Measurements from ENCODE around the gene CCBE1.

CCBE1 gene

GRCh38 chr18:59514203-59514602 is 183.0 kb downstream of the CCBE1 start:
- H2AFZ ChIP-seq (ENCODE audit: low read length) = no peak overlapping the region
- peaks cover 0 to 10% (median 0%) of the 10 kb centered on the region in 3 experiments for H3K27me3 ChIP-seq (ENCODE audit: control insufficient read depth in 3 of 3, insufficient read depth in 3 of 3, low read depth in 1 of 3, low read length in 3 of 3)
- H3K36me3 ChIP-seq (replicated peaks in 1 of 2; ENCODE audit: control insufficient read depth in 2 of 2, insufficient read depth in 2 of 2, low read length in 2 of 2) = no peaks in the 10 kb centered on the region
- no peak for DNase-seq (ENCODE audit: low spot score)
- H3K14ac ChIP-seq (ENCODE audit: low read length) = no peak overlapping the region
- no peak overlapping the region for H2BK15ac ChIP-seq (ENCODE audit: low read length)
- no peak overlapping the region for H4K91ac ChIP-seq (ENCODE audit: low read depth, low read length, poor library complexity)
- no peak overlapping the region for H2BK12ac ChIP-seq (ENCODE audit: low read length)
- H3K18ac ChIP-seq (ENCODE audit: low read length) = no peak overlapping the region
- WGBS, 2 donors (ENCODE audit: extremely low coverage in 2 of 2, insufficient read length in 2 of 2, insufficient replicate concordance in 1 of 2) = no CpG with 5 or more reads among the region's 13 CpGs
- H4K8ac ChIP-seq (ENCODE audit: low read depth, low read length) = no peak overlapping the region
- H2AK5ac ChIP-seq (ENCODE audit: low read depth, low read length) = no peak overlapping the region
- H3K4me3 ChIP-seq (ENCODE audit: low read length in 2 of 2) = no peak overlapping the region
- H2BK5ac ChIP-seq (ENCODE audit: low read length) = no peak overlapping the region
- no peak overlapping the region for H3K4me2 ChIP-seq (ENCODE audit: insufficient read depth, low read length, poor library complexity, severe bottlenecking)
- no peaks in the 10 kb centered on the region for H3K79me1 ChIP-seq (ENCODE audit: low read depth, low read length)
- no peak overlapping the region for H2BK120ac ChIP-seq (ENCODE audit: low read depth, low read length)
- no peak overlapping the region for H3K27ac ChIP-seq (replicated peaks; ENCODE audit: low read length)
- H3K9ac ChIP-seq (ENCODE audit: low read depth, low read length, poor library complexity) = no peak overlapping the region
- H3K4me1 ChIP-seq (ENCODE audit: control insufficient read depth in 2 of 2, insufficient read depth in 1 of 2, low read depth in 1 of 2, low read length in 2 of 2) = no peaks in the 10 kb centered on the region
- no peak overlapping the region for H3K23ac ChIP-seq (ENCODE audit: low read depth, low read length, poor library complexity)
- no peaks in the 10 kb centered on the region for H3K9me3 ChIP-seq (replicated peaks in 1 of 2; ENCODE audit: control insufficient read depth in 2 of 2, insufficient read depth in 1 of 2, low read depth in 1 of 2, low read length in 2 of 2)
- no peak overlapping the region for H3K4ac ChIP-seq (ENCODE audit: low read length)

- H2BK15ac ChIP-seq (ENCODE audit: low read length) = no peak overlapping the region
- H2BK5ac ChIP-seq (ENCODE audit: low read length) = no peak overlapping the region
These were observed 185.0 kb downstream of the CCBE1 start for GRCh38 chr18:59512025-59512755.

GRCh38 chr18:59509481-59510442 is 187.5 kb downstream of the CCBE1 start:
- Histone ChIP-seq H3K4ac (ENCODE audit: low read length) (no peak overlapping the region), H2BK12ac (ENCODE audit: low read length) (no peak overlapping the region), H3K9me3 (replicated peaks in 1 of 2; ENCODE audit: control insufficient read depth in 2 of 2, insufficient read depth in 1 of 2, low read depth in 1 of 2, low read length in 2 of 2) (no peaks in the 10 kb centered on the region), H3K9ac (ENCODE audit: low read depth, low read length, poor library complexity) (no peak overlapping the region), H4K8ac (ENCODE audit: low read depth, low read length) (no peak overlapping the region), H2AK5ac (ENCODE audit: low read depth, low read length) (no peak overlapping the region), H2BK120ac (ENCODE audit: low read depth, low read length) (no peak overlapping the region), H3K18ac (ENCODE audit: low read length) (no peak overlapping the region), H2BK15ac (ENCODE audit: low read length) (no peak overlapping the region), H3K14ac (ENCODE audit: low read length) (no peak overlapping the region), H2BK5ac (ENCODE audit: low read length) (no peak overlapping the region), H3K79me1 (ENCODE audit: low read depth, low read length) (no peaks in the 10 kb centered on the region), H3K23ac (ENCODE audit: low read depth, low read length, poor library complexity) (no peak overlapping the region), H3K36me3 (replicated peaks in 1 of 2; ENCODE audit: control insufficient read depth in 2 of 2, insufficient read depth in 2 of 2, low read length in 2 of 2) (no peaks in the 10 kb centered on the region), H3K27ac (replicated peaks; ENCODE audit: low read length) (no peak overlapping the region), H3K4me2 (ENCODE audit: insufficient read depth, low read length, poor library complexity, severe bottlenecking) (no peak overlapping the region), H3K4me3 (ENCODE audit: low read length in 2 of 2) (no peak overlapping the region), H3K4me1 (ENCODE audit: control insufficient read depth in 2 of 2, insufficient read depth in 1 of 2, low read depth in 1 of 2, low read length in 2 of 2) (no peaks in the 10 kb centered on the region), H4K91ac (ENCODE audit: low read depth, low read length, poor library complexity) (no peak overlapping the region), H3K27me3 (ENCODE audit: control insufficient read depth in 3 of 3, insufficient read depth in 3 of 3, low read depth in 1 of 3, low read length in 3 of 3) (peaks cover 0 to 10% (median 0%) of the 10 kb centered on the region in 3 experiments), H2AFZ (ENCODE audit: low read length) (no peak overlapping the region)
- no peak for DNase-seq (ENCODE audit: low spot score)
- WGBS, 2 donors (ENCODE audit: extremely low coverage in 2 of 2, insufficient read length in 2 of 2, insufficient replicate concordance in 1 of 2) = no CpG with 5 or more reads among the region's 8 CpGs

More at GRCh38 chr18:59512025-59512755, 185.0 kb downstream of the CCBE1 start:
- no peak for DNase-seq (ENCODE audit: low spot score)
- H3K27ac ChIP-seq (replicated peaks; ENCODE audit: low read length) = no peak overlapping the region
- H3K4me3 ChIP-seq (ENCODE audit: low read length in 2 of 2) = no peak overlapping the region
- H3K9ac ChIP-seq (ENCODE audit: low read depth, low read length, poor library complexity) = no peak overlapping the region
- no peak overlapping the region for H2AK5ac ChIP-seq (ENCODE audit: low read depth, low read length)
- H2AFZ ChIP-seq (ENCODE audit: low read length) = no peak overlapping the region
- H3K27me3 ChIP-seq (ENCODE audit: control insufficient read depth in 3 of 3, insufficient read depth in 3 of 3, low read depth in 1 of 3, low read length in 3 of 3) = peaks cover 0 to 10% (median 0%) of the 10 kb centered on the region in 3 experiments
- H2BK12ac ChIP-seq (ENCODE audit: low read length) = no peak overlapping the region
- no peak overlapping the region for H4K8ac ChIP-seq (ENCODE audit: low read depth, low read length)
- H3K4ac ChIP-seq (ENCODE audit: low read length) = no peak overlapping the region
- H3K36me3 ChIP-seq (replicated peaks in 1 of 2; ENCODE audit: control insufficient read depth in 2 of 2, insufficient read depth in 2 of 2, low read length in 2 of 2) = no peaks in the 10 kb centered on the region
- H3K23ac ChIP-seq (ENCODE audit: low read depth, low read length, poor library complexity) = no peak overlapping the region
- H4K91ac ChIP-seq (ENCODE audit: low read depth, low read length, poor library complexity) = no peak overlapping the region
- H3K79me1 ChIP-seq (ENCODE audit: low read depth, low read length) = no peaks in the 10 kb centered on the region
- no peaks in the 10 kb centered on the region for H3K9me3 ChIP-seq (replicated peaks in 1 of 2; ENCODE audit: control insufficient read depth in 2 of 2, insufficient read depth in 1 of 2, low read depth in 1 of 2, low read length in 2 of 2)
- H2BK120ac ChIP-seq (ENCODE audit: low read depth, low read length) = no peak overlapping the region
- WGBS, 2 donors (ENCODE audit: extremely low coverage in 2 of 2, insufficient read length in 2 of 2, insufficient replicate concordance in 1 of 2) = no CpG with 5 or more reads among the region's 7 CpGs
- H3K4me1 ChIP-seq (ENCODE audit: control insufficient read depth in 2 of 2, insufficient read depth in 1 of 2, low read depth in 1 of 2, low read length in 2 of 2) = no peaks in the 10 kb centered on the region
- H3K14ac ChIP-seq (ENCODE audit: low read length) = no peak overlapping the region
- no peak overlapping the region for H3K4me2 ChIP-seq (ENCODE audit: insufficient read depth, low read length, poor library complexity, severe bottlenecking)
- no peak overlapping the region for H3K18ac ChIP-seq (ENCODE audit: low read length)

- H3K27ac ChIP-seq (replicated peaks; ENCODE audit: low read length) = no peak overlapping the region
- no peak overlapping the region for H2BK15ac ChIP-seq (ENCODE audit: low read length)
- no peak overlapping the region for H4K8ac ChIP-seq (ENCODE audit: low read depth, low read length)
- H3K4me3 ChIP-seq (ENCODE audit: low read length in 2 of 2) = no peak overlapping the region
- no peak overlapping the region for H3K18ac ChIP-seq (ENCODE audit: low read length)
- H3K79me1 ChIP-seq (ENCODE audit: low read depth, low read length) = no peaks in the 10 kb centered on the region
- H2BK120ac ChIP-seq (ENCODE audit: low read depth, low read length) = no peak overlapping the region
- H4K91ac ChIP-seq (ENCODE audit: low read depth, low read length, poor library complexity) = no peak overlapping the region
- H2BK12ac ChIP-seq (ENCODE audit: low read length) = no peak overlapping the region
- DNase-seq (ENCODE audit: low spot score) = no peak
- H3K9ac ChIP-seq (ENCODE audit: low read depth, low read length, poor library complexity) = no peak overlapping the region
- H3K4me1 ChIP-seq (ENCODE audit: control insufficient read depth in 2 of 2, insufficient read depth in 1 of 2, low read depth in 1 of 2, low read length in 2 of 2) = peaks cover 0 to 5% of the 10 kb centered on the region in 2 donors
- no peaks in the 10 kb centered on the region for H3K36me3 ChIP-seq (replicated peaks in 1 of 2; ENCODE audit: control insufficient read depth in 2 of 2, insufficient read depth in 2 of 2, low read length in 2 of 2)
- H3K23ac ChIP-seq (ENCODE audit: low read depth, low read length, poor library complexity) = no peak overlapping the region
- H3K9me3 ChIP-seq (replicated peaks in 1 of 2; ENCODE audit: control insufficient read depth in 2 of 2, insufficient read depth in 1 of 2, low read depth in 1 of 2, low read length in 2 of 2) = peaks cover 0 to under 1% of the 10 kb centered on the region in 2 donors
- no peak overlapping the region for H2AFZ ChIP-seq (ENCODE audit: low read length)
- no peak overlapping the region for H3K4ac ChIP-seq (ENCODE audit: low read length)
- H3K4me2 ChIP-seq (ENCODE audit: insufficient read depth, low read length, poor library complexity, severe bottlenecking) = no peak overlapping the region
- no peak overlapping the region for H2AK5ac ChIP-seq (ENCODE audit: low read depth, low read length)
- no peaks in the 10 kb centered on the region for H3K27me3 ChIP-seq (ENCODE audit: control insufficient read depth in 3 of 3, insufficient read depth in 3 of 3, low read depth in 1 of 3, low read length in 3 of 3)
- no peak overlapping the region for H3K14ac ChIP-seq (ENCODE audit: low read length)
- no peak overlapping the region for H2BK5ac ChIP-seq (ENCODE audit: low read length)
These were observed 191.9 kb downstream of the CCBE1 start for GRCh38 chr18:59505356-59505755.
